GM12874 (cell line): ENCODE results near the gene TEX54.
A peak's percentile ranks its signal among the peaks of the same experiment; 100 is the strongest.

Source experiments
- CTCF ChIP-seq: IDR thresholded peaks from 2 replicates; pipeline ENCODE4 v1.5.1; 2011; ENCODE audit warnings: low read depth, mild to moderate bottlenecking, control low read depth, low read length, moderate library complexity; ENCODE audit not compliant: insufficient read depth

The TEX54 gene

GRCh38 chr11:62805076-62805892 lies 27.4 kb downstream of the TEX54 start, which contains the start of gene NXF1:
NXF1 (minus strand) TSS chr11:62805440; CDS start chr11:62805356, 84 bp downstream.
- TF ChIP-seq CTCF, result 0 out of 2 replicates have a peak, but pooled peaks have one; percentile 20

GRCh38 chr11:62804310-62805075 lies 28.1 kb downstream of the TEX54 start:
- TF ChIP-seq CTCF, result no peak

- TF ChIP-seq CTCF, result no peak
Measured at GRCh38 chr11:62801071-62801470, 31.6 kb downstream of the TEX54 start.

- TF ChIP-seq CTCF, result no peak
Measured at GRCh38 chr11:62799486-62799885, 33.2 kb downstream of the TEX54 start.

- no peak for TF ChIP-seq CTCF
Measured at GRCh38 chr11:62796281-62796680, 36.4 kb downstream of the TEX54 start.

GRCh38 chr11:62794201-62794775 lies 38.4 kb downstream of the TEX54 start:
- TF ChIP-seq CTCF, result no peak

GRCh38 chr11:62792202-62792575 lies 40.5 kb downstream of the TEX54 start:
- no peak for TF ChIP-seq CTCF
